ENCODE data around the gene LYVE1. TPM values are rescaled to one million over a fixed set of nuclear protein-coding genes. Genes with fewer than 3 reads are reported as not detected.

The LYVE1 gene
- total and polyA plus RNA-seq, 2 of the 13 experiments (the other 11 are each of a cell fraction or from before 2014, with no cell fraction given), result 1.2 to 1.4 TPM

DNA sequence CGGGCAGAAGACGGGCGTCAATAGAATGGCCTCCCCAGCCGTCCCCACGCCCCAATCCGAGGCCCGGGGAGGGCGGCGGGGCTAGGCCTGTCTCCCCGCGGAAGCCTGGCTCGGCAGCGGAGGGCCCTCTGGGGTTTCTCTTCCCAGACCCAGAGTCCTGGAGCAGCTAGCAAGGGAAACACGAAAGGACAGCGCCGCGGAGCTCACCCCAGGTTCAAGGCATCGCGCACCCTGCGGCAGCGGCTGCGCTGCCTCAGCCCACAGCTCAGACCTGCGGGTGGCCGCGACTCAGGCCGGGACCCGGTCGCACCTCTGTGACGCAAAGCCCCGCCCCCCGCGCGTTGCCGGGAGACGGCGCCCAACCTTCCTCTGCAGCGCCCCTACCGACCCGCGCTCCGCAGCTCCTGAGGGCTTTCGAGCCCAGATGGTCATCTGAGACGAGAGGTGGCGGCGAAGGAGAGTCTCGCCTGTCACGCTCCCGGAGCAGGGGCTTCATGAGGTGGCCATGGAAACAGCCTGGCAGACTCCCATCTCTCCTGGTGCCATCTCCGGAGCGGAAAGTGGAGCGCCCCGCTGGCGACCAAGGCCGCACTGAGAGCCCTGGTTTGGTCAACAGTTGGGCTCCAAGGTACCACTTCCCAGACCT is 27.4 kb downstream of the LYVE1 start, which contains the start of gene RNF141 (continued):
- TF ChIP-seq, protein P1, sequence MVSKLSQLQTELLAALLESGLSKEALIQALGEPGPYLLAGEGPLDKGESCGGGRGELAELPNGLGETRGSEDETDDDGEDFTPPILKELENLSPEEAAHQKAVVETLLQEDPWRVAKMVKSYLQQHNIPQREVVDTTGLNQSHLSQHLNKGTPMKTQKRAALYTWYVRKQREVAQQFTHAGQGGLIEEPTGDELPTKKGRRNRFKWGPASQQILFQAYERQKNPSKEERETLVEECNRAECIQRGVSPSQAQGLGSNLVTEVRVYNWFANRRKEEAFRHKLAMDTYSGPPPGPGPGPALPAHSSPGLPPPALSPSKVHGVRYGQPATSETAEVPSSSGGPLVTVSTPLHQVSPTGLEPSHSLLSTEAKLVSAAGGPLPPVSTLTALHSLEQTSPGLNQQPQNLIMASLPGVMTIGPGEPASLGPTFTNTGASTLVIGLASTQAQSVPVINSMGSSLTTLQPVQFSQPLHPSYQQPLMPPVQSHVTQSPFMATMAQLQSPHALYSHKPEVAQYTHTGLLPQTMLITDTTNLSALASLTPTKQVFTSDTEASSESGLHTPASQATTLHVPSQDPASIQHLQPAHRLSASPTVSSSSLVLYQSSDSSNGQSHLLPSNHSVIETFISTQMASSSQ (IDR thresholded peaks at IDR 0.05; ENCODE audit: low read depth), result no peak
- TF ChIP-seq, protein P1 (CRISPR knock-in tag; IDR thresholded peaks at IDR 0.05; ENCODE audit: borderline replicate concordance), result peak; percentile 26; the same call in 1 of the 2 replicates
- TF ChIP-seq DR1 (CRISPR knock-in tag; IDR thresholded peaks at IDR 0.05), result peak; percentile 54; the same call in 1 of the 2 replicates
- TF ChIP-seq, protein P2, sequence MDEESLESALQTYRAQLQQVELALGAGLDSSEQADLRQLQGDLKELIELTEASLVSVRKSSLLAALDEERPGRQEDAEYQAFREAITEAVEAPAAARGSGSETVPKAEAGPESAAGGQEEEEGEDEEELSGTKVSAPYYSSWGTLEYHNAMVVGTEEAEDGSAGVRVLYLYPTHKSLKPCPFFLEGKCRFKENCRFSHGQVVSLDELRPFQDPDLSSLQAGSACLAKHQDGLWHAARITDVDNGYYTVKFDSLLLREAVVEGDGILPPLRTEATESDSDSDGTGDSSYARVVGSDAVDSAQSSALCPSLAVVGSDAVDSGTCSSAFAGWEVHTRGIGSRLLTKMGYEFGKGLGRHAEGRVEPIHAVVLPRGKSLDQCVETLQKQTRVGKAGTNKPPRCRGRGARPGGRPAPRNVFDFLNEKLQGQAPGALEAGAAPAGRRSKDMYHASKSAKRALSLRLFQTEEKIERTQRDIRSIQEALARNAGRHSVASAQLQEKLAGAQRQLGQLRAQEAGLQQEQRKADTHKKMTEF (CRISPR knock-in tag; IDR thresholded peaks at IDR 0.05), result peak; percentile 85
- TF ChIP-seq ZNF138 (CRISPR knock-in tag; IDR thresholded peaks at IDR 0.05; ENCODE audit: low read depth), result 0 out of 2 replicates have a peak, but pooled peaks have one; percentile 23
- peak; percentile 92 for TF ChIP-seq CREM (IDR thresholded peaks at IDR 0.05)
- TF ChIP-seq CREM (CRISPR knock-in tag; IDR thresholded peaks at IDR 0.05), result peak; percentile 87
- TF ChIP-seq SP5 (CRISPR knock-in tag; IDR thresholded peaks at IDR 0.05; ENCODE audit: borderline replicate concordance, low read depth), result no peak; the same call in 1 of the 2 replicates
- 0 out of 2 replicates have a peak, but pooled peaks have one; percentile 69 for TF ChIP-seq ZBTB8A (CRISPR knock-in tag; IDR thresholded peaks at IDR 0.05; ENCODE audit: borderline replicate concordance, low read depth)
- no peak for TF ChIP-seq SP1 (IDR thresholded peaks at IDR 0.05)
- peak; percentile 96 for TF ChIP-seq SP1 (CRISPR knock-in tag; IDR thresholded peaks at IDR 0.05)
- TF ChIP-seq ZNF354B (CRISPR knock-in tag; IDR thresholded peaks at IDR 0.05), result no peak
- peak; percentile 67; the same call in 1 of the 2 replicates for TF ChIP-seq NR2C2 (CRISPR knock-in tag; IDR thresholded peaks at IDR 0.05; ENCODE audit: borderline replicate concordance)
- TF ChIP-seq, protein P3, sequence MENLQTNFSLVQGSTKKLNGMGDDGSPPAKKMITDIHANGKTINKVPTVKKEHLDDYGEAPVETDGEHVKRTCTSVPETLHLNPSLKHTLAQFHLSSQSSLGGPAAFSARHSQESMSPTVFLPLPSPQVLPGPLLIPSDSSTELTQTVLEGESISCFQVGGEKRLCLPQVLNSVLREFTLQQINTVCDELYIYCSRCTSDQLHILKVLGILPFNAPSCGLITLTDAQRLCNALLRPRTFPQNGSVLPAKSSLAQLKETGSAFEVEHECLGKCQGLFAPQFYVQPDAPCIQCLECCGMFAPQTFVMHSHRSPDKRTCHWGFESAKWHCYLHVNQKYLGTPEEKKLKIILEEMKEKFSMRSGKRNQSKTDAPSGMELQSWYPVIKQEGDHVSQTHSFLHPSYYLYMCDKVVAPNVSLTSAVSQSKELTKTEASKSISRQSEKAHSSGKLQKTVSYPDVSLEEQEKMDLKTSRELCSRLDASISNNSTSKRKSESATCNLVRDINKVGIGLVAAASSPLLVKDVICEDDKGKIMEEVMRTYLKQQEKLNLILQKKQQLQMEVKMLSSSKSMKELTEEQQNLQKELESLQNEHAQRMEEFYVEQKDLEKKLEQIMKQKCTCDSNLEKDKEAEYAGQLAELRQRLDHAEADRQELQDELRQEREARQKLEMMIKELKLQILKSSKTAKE (CRISPR knock-in tag; IDR thresholded peaks at IDR 0.05; ENCODE audit: borderline replicate concordance), result no peak
- no peak for TF ChIP-seq ZNF660 (CRISPR knock-in tag; IDR thresholded peaks at IDR 0.05; ENCODE audit: borderline replicate concordance, low read depth)
- TF ChIP-seq KAT8 (CRISPR knock-in tag; IDR thresholded peaks at IDR 0.05), result peak; percentile 97
- TF ChIP-seq ZNF24 (IDR thresholded peaks at IDR 0.05), result no peak
- TF ChIP-seq SNRNP70 (IDR thresholded peaks at IDR 0.05; ENCODE audit: low read depth, low read length), result no peak
- peak; percentile 83; the same call in 1 of the 2 replicates for TF ChIP-seq ZNF441 (CRISPR knock-in tag; IDR thresholded peaks at IDR 0.05; ENCODE audit: borderline replicate concordance)
- peak; percentile 93 for TF ChIP-seq KDM5B (CRISPR knock-in tag; IDR thresholded peaks at IDR 0.05; ENCODE audit: borderline replicate concordance)
- no peak for TF ChIP-seq RFX5 (IDR thresholded peaks at IDR 0.05; ENCODE audit: low read depth, low read length)
- peak; percentile 51; the same call in 1 of the 2 replicates for TF ChIP-seq ZNF607 (CRISPR knock-in tag; IDR thresholded peaks at IDR 0.05; ENCODE audit: borderline replicate concordance)
- TF ChIP-seq HES4 (CRISPR knock-in tag; IDR thresholded peaks at IDR 0.05; ENCODE audit: borderline replicate concordance), result peak; percentile 49; the same call in 1 of the 2 replicates
- TF ChIP-seq TEAD2 (CRISPR knock-in tag; IDR thresholded peaks at IDR 0.05), result no peak

All from HepG2 (cell line).